ENCODE results near the gene GRB14. TPM values are rescaled to one million over a fixed set of nuclear protein-coding genes. Genes with fewer than 3 reads are reported as not detected.
"Not testable (repeated sequence)": the region's sequence is repeated elsewhere in the genome, so short reads cannot be mapped to it uniquely, and the experiment has no call there.

Gene GRB14
- total RNA-seq, 1 donor from 2014 or later, result 6.7 TPM

- DNase-seq (ENCODE audit: low spot score), result no peak
Observed at GRCh38 chr2:164558450-164558849, 62.8 kb downstream of the GRB14 start.

- no peak for DNase-seq (ENCODE audit: low spot score)
Observed at GRCh38 chr2:164554487-164554886, 66.8 kb downstream of the GRB14 start.

GRCh38 chr2:164551519-164551918 lies 69.8 kb downstream of the GRB14 start:
- DNase-seq (ENCODE audit: low spot score), result no peak

GRCh38 chr2:164549705-164550104 lies 71.6 kb downstream of the GRB14 start:
- DNase-seq (ENCODE audit: low spot score), result not testable (repeated sequence)

- no peak for DNase-seq (ENCODE audit: low spot score)
Observed at GRCh38 chr2:164545484-164545883, 75.8 kb downstream of the GRB14 start.

- DNase-seq (ENCODE audit: low spot score), result no peak
Observed at GRCh38 chr2:164542581-164543021, 78.7 kb downstream of the GRB14 start.

GRCh38 chr2:164538240-164538866 lies 82.9 kb downstream of the GRB14 start:
- DNase-seq (ENCODE audit: low spot score), result no peak

GRCh38 chr2:164535280-164536025 lies 85.8 kb downstream of the GRB14 start:
- DNase-seq (ENCODE audit: low spot score), result no peak

- no peak for DNase-seq (ENCODE audit: low spot score)
Observed at GRCh38 chr2:164530464-164530863, 90.8 kb downstream of the GRB14 start.

- DNase-seq (ENCODE audit: low spot score), result no peak
Observed at GRCh38 chr2:164523726-164524125, 97.6 kb downstream of the GRB14 start.

- DNase-seq (ENCODE audit: low spot score), result no peak
Observed at GRCh38 chr2:164523009-164523408, 98.3 kb downstream of the GRB14 start.

GRCh38 chr2:164522561-164522981 lies 98.7 kb downstream of the GRB14 start:
- DNase-seq (ENCODE audit: low spot score), result no peak

- DNase-seq (ENCODE audit: low spot score), result no peak
Observed at GRCh38 chr2:164515734-164516133, 105.5 kb downstream of the GRB14 start.

GRCh38 chr2:164515030-164515429 lies 106.3 kb downstream of the GRB14 start:
- no peak for DNase-seq (ENCODE audit: low spot score)

GRCh38 chr2:164514491-164514890 lies 106.8 kb downstream of the GRB14 start:
- DNase-seq (ENCODE audit: low spot score), result no peak

- DNase-seq (ENCODE audit: low spot score), result no peak
Observed at GRCh38 chr2:164512871-164513270, 108.4 kb downstream of the GRB14 start.

GRCh38 chr2:164511738-164512137 lies 109.5 kb downstream of the GRB14 start:
- DNase-seq (ENCODE audit: low spot score), result no peak

- no peak for DNase-seq (ENCODE audit: low spot score)
Observed at GRCh38 chr2:164510895-164511294, 110.4 kb downstream of the GRB14 start.

- no peak for DNase-seq (ENCODE audit: low spot score)
Observed at GRCh38 chr2:164509137-164509877, 112.0 kb downstream of the GRB14 start.

- DNase-seq (ENCODE audit: low spot score), result no peak
Observed at GRCh38 chr2:164504253-164504652, 117.0 kb downstream of the GRB14 start.

GRCh38 chr2:164498836-164499235 lies 122.4 kb downstream of the GRB14 start:
- DNase-seq (ENCODE audit: low spot score), result no peak

GRCh38 chr2:164496881-164497280 lies 124.4 kb downstream of the GRB14 start:
- no peak for DNase-seq (ENCODE audit: low spot score)

- no peak for DNase-seq (ENCODE audit: low spot score)
Observed at GRCh38 chr2:164496421-164496820, 124.9 kb downstream of the GRB14 start.
